NT2/D1 (cell line): ENCODE measurements around the gene BBS9.

Experiments used
- SUZ12 ChIP-seq: IDR thresholded peaks from 2 replicates; pipeline ENCODE4 v1.6.1; 2011; ENCODE audit not compliant: insufficient read length, insufficient read depth; ENCODE audit errors: extremely low read depth
- YY1 ChIP-seq: IDR thresholded peaks from 2 replicates; pipeline ENCODE4 v1.6.1; 2011; ENCODE audit not compliant: insufficient read length, insufficient read depth
- ZNF274 ChIP-seq: IDR thresholded peaks from 2 replicates; pipeline ENCODE4 v1.6.1; 2011; ENCODE audit warnings: mild to moderate bottlenecking, low read depth, low read length

GRCh38 chr7:33326485-33326848, 197.1 kb downstream of the BBS9 start:
- TF ChIP-seq YY1, result no peak
- TF ChIP-seq SUZ12, result no peak
- TF ChIP-seq ZNF274, result no peak
